Heart right ventricle (tissue), 16 donors: ENCODE measurements around the gene CCDC69. TPM values are rescaled to one million over a fixed set of nuclear protein-coding genes. Genes with fewer than 3 reads are reported as not detected.

ENCODE experiments used
- ATAC-seq, 8 donors: fragments of 200-7000 bp; cut with Tn5 transposase; one replicate each; pipeline ENCODE4 v1.9.1; 2020; ENCODE audit warnings: mild to moderate bottlenecking in 8 of 8, moderate library complexity in 8 of 8, moderate number of reproducible peaks in 1 of 8
- DNase-seq, 2 donors: peaks; one replicate each; pipeline ENCODE4 v3.0.0-alpha.2; 2020
- H3K27ac ChIP-seq, 10 donors: fragments of 200-600 bp; sonication (generic) in 2 of 10; one replicate each; pipeline versions ENCODE4 v1.5.0 to v1.8.0; 2020 to 2022; ENCODE audit warnings: mild to moderate bottlenecking in 3 of 10
- H3K27me3 ChIP-seq, 7 donors: fragments of 200-600 bp; one replicate each; pipeline ENCODE4 v1.8.0; 2021 to 2022; ENCODE audit warnings: mild to moderate bottlenecking in 2 of 7
- H3K36me3 ChIP-seq, 9 donors: fragments of 200-600 bp; sonication (generic) in 1 of 9; one replicate each; pipeline versions ENCODE4 v1.5.0 to v1.8.0; 2020 to 2022; ENCODE audit warnings: mild to moderate bottlenecking in 2 of 9
- H3K4me1 ChIP-seq, 9 donors: fragments of 200-600 bp; sonication (generic) in 1 of 9; one replicate each; pipeline versions ENCODE4 v1.5.0 to v1.8.0; 2020 to 2022; ENCODE audit warnings: mild to moderate bottlenecking in 4 of 9
- H3K4me3 ChIP-seq, 10 donors: fragments of 200-600 bp; sonication (generic) in 2 of 10; one replicate each; pipeline versions ENCODE4 v1.5.0 to v1.8.0; 2020 to 2022; ENCODE audit warnings: mild to moderate bottlenecking in 7 of 10, moderate library complexity in 2 of 10
- H3K9me3 ChIP-seq, 11 donors: fragments of 200-600 bp in 10 of 11; sonication (generic) in 2 of 11; one replicate each; pipeline versions ENCODE4 v1.5.0 to v1.8.0; 2013 to 2022; ENCODE audit warnings: mild to moderate bottlenecking in 2 of 11, control low read depth in 1 of 11, moderate library complexity in 1 of 11
- WGBS, 2 donors: extraction: QIAGEN DNeasy Blood & Tissue Kit; methylation state at CpG; one replicate each; pipeline ENCODE4 v1.1.7; 2013; ENCODE audit warnings: inconsistent platforms in 1 of 2; 5-methylcytosine and 5-hydroxymethylcytosine counted together
- intact Hi-C, 10 donors: fragments of 100-400 bp; cut with DNase I; formaldehyde crosslinking; loops; one replicate each; pipeline versions ENCODE4 v1.11.1 to v1.14.2; 2022
- polyA plus RNA-seq, 2 donors: library from polyadenylated mRNA; stranded (reverse); fragments of 200-250 nt; gene quantifications; one replicate each; pipeline ENCODE4 v1.2.3, GENCODE V29; 2013
- total RNA-seq, 10 donors: library from RNA; stranded (reverse); fragmentation: NEBNext Ultra II Directional in 3 of 10; extraction: Animal tissue kit (Norgen Biotek cat#: 25700) in 3 of 10; gene quantifications; one replicate each; pipeline versions ENCODE4 v1.2.1 to v1.2.4, GENCODE V29; 2021 to 2023
- TF ChIP-seq, protein P1 (sequence below), 9 donors: fragments of 200-600 bp; sonication (generic) in 2 of 9; IDR thresholded peaks; one replicate each; pipeline versions ENCODE4 v1.5.0 to v1.8.0; 2021 to 2022; ENCODE audit warnings: antibody characterized with exemption in 9 of 9, mild to moderate bottlenecking in 5 of 9, moderate library complexity in 1 of 9
- donor health status: Arrhythmogenic right ventricular cardiomyopathy.
- donor health status: ischemic (EF 13 %, LVEDD 7.1; RV severe dilation, severe dysfunction).
- donor health status: healthy with polysubstance abuse.
- donor health status: DM: no; HTN: yes; CAD: no.
- donor health status: DM: no; HTN: no; CAD: no.
- donor health status: ischemic (EF 25% LVEDD 6.9; RV normal size, moderate dysfunction).
- donor health status: ischemic (EF 25% LVEDD 5.7; RV mildly dilated, moderate dysfunction).
- donor health status: healthy.
- donor health status: DM: yes; HTN: yes; CAD: no.
- donor health status: Ischemic cardiomyopathy.
- donor health status: ischemic (EF 35%, LVEDD 5.7; RV mildly dilated, moderate dysfunction).
- donor health status: nonischemic (EF 11% LVEDD 7.7; RV severe dilation, severe dysfunction).
- donor health status: DM: yes; HTN: yes; CAD: no.
- donor health status: PGD.
- donor health status: ischemic (EF 29% LVEDD 5.4; RV normal size, mild dysfunction).
- donor health status: nonischemic (EF 23%, LVEDD 6.1; RV moderate dilation, normal function).

Gene CCDC69
- total and polyA plus RNA-seq, 12 donors = 50.8 to 191 (median 104) TPM

DNA sequence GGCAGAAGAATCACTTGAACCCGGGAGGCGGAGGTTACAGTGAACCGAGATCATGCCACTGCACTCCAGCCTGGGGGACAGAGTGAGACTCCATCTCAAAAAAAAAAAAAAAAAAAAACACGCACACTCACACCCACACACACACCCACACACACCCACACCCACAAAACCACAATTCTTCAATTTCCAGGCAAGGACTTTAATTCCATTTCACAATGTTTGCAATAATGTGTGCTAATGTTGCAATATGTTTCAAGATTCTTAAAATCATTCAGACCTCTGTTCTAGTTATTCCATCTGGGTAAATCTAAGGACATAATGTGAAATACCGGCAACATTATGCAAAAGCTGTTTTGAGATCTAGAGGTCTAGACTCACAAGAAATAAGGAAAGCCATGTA is 28.3 kb downstream of the CCDC69 start:
- DNase-seq (no peak), ATAC-seq (peak in 1 of 8 donors; percentile 41)
- no peak overlapping the region for H3K4me3 ChIP-seq
- peaks cover 0 to 30% (median 0%) of the 10 kb centered on the region in 9 donors for H3K4me1 ChIP-seq
- TF ChIP-seq, protein P1, sequence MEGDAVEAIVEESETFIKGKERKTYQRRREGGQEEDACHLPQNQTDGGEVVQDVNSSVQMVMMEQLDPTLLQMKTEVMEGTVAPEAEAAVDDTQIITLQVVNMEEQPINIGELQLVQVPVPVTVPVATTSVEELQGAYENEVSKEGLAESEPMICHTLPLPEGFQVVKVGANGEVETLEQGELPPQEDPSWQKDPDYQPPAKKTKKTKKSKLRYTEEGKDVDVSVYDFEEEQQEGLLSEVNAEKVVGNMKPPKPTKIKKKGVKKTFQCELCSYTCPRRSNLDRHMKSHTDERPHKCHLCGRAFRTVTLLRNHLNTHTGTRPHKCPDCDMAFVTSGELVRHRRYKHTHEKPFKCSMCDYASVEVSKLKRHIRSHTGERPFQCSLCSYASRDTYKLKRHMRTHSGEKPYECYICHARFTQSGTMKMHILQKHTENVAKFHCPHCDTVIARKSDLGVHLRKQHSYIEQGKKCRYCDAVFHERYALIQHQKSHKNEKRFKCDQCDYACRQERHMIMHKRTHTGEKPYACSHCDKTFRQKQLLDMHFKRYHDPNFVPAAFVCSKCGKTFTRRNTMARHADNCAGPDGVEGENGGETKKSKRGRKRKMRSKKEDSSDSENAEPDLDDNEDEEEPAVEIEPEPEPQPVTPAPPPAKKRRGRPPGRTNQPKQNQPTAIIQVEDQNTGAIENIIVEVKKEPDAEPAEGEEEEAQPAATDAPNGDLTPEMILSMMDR (IDR thresholded peaks at IDR 0.05) = no peak
- peaks cover 0 to 26% (median 0%) of the 10 kb centered on the region in 11 donors for H3K9me3 ChIP-seq
- H3K36me3 ChIP-seq = peaks cover 0 to 75% (median 18%) of the 10 kb centered on the region in 9 donors
- intact Hi-C loops = no loop called here
- 90 to 92% methylated on average over 5 of the region's 5 CpGs for WGBS, 2 donors
- peak overlapping the region in 1 of 10 donors; percentile 43 for H3K27ac ChIP-seq
- H3K27me3 ChIP-seq = no peaks in the 10 kb centered on the region

DNA sequence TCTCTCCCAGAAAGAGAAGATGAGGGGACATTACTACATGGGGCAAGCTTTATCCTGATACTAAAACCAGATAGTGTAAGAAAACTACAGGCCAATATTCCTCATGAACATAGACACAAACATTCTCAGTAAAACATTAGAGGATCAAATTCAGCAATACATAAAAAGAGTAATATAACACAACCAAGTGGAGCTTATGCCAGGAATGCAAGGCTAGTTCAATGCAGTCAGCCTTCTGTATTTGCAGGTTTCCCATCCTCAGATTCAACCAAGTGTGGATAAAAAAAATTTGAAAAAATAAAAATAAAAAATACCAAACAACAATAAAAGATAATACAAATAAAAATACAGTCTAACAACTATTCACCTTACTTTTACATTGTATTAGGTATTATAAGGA is 31.3 kb downstream of the CCDC69 start:
- DNase-seq (no peak), ATAC-seq (no peak)
- Histone ChIP-seq H3K27me3 (no peaks in the 10 kb centered on the region), H3K9me3 (peaks cover 0 to 43% (median 7%) of the 10 kb centered on the region in 11 donors), H3K27ac (no peak overlapping the region), H3K4me3 (no peak overlapping the region), H3K4me1 (peaks cover 0 to 30% (median 0%) of the 10 kb centered on the region in 9 donors), H3K36me3 (peaks cover 0 to 69% (median 12%) of the 10 kb centered on the region in 9 donors)
- intact Hi-C loops = no loop called here
- TF ChIP-seq, protein P1 (IDR thresholded peaks at IDR 0.05) = no peak

DNA sequence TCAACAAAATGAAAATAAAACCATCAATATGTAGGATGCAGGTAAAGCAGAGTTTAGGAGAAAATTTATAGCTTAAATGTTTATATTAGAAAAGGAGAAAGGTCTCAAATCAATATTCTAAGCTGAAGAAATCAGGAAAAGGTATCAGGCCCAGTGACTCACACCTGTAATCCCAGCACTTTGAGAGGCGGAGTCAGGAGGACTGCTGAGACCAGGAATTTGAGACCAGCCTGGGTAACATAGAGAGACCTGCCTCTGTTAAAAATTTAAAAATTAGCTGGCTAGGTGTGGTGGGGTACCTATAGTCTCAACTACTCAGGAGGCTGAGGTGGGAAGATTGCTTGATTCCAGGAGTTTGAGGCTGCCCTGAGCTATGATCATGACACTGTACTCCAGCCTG is 32.2 kb downstream of the CCDC69 start:
- no peaks in the 10 kb centered on the region for H3K27me3 ChIP-seq
- H3K27ac ChIP-seq = no peak overlapping the region
- peaks cover 0 to 43% (median 7%) of the 10 kb centered on the region in 11 donors for H3K9me3 ChIP-seq
- peaks cover 0 to 23% (median 0%) of the 10 kb centered on the region in 9 donors for H3K4me1 ChIP-seq
- H3K4me3 ChIP-seq = no peak overlapping the region
- TF ChIP-seq, protein P1 (IDR thresholded peaks at IDR 0.05) = no peak
- WGBS, 2 donors = 100% methylated on average over 1 of the region's 1 CpG
- ATAC-seq = no peak
- intact Hi-C loops = no loop called here
- no peak for DNase-seq
- peaks cover 0 to 66% (median 9%) of the 10 kb centered on the region in 9 donors for H3K36me3 ChIP-seq

DNA sequence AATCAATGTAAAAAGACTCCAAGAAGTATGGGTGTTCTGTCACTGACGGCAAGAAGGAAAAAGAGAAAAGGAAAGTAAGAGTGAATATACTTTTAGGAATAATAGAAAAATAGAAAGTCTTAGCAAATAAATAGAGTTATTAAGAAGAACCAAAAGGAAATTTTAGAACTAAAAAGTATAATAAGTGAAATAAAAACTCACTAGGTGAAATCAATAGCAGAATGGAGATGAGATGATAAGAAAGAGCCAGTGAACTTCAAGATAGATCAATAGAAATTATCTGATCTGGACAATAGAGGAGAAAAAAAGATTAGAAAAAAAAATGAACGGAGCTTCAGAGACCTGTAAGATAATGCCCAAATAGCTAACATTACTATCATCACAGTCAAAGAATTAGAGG is 34.7 kb downstream of the CCDC69 start:
- WGBS, 2 donors = 90 to 91% methylated on average over 2 of the region's 2 CpGs
- no peak for ATAC-seq

More for the DNA sequence above, 34.7 kb downstream of the CCDC69 start:
- Histone ChIP-seq H3K27ac (no peak overlapping the region), H3K4me1 (peaks cover 0 to 6% (median 0%) of the 10 kb centered on the region in 9 donors), H3K4me3 (no peak overlapping the region), H3K9me3 (peaks cover 0 to 43% (median 7%) of the 10 kb centered on the region in 11 donors), H3K27me3 (no peaks in the 10 kb centered on the region), H3K36me3 (peaks cover 0 to 69% (median 19%) of the 10 kb centered on the region in 9 donors)
- intact Hi-C loops = no loop called here
- TF ChIP-seq, protein P1 (IDR thresholded peaks at IDR 0.05) = no peak
- DNase-seq = no peak
